CD4-positive, alpha-beta memory T cell (primary cell): ENCODE results near the gene ARFGEF2. TPM values are rescaled to one million over a fixed set of nuclear protein-coding genes. Genes with fewer than 3 reads are reported as not detected.

ENCODE experiments used
- CTCF ChIA-PET: fragments of 350-600 bp; sonication (Branson Sonifier 250); formaldehyde crosslinking; loops from one replicate; lab custom pipeline; 2021; ENCODE audit warnings: inconsistent platforms; ENCODE audit not compliant: partially characterized antibody; lab: Charles Lee
- POLR2A ChIA-PET: fragments of 350-600 bp; sonication (Branson Sonifier 250); formaldehyde crosslinking; loops from one replicate; lab custom pipeline; 2021; ENCODE audit not compliant: partially characterized antibody; lab: Charles Lee
- DNase-seq, 5 donors: peaks; one replicate each; pipeline versions ENCODE4 v3.0.0 to v3.0.0-alpha.2; 2020 to 2022; ENCODE audit warnings: mixed read lengths in 1 of 5
- H3K27ac ChIP-seq: one replicate; pipeline ENCODE4 v1.7.0; 2013; ENCODE audit warnings: low read depth, low read length
- H3K27me3 ChIP-seq: 2 replicates; pipeline ENCODE4 v1.7.0; 2013; ENCODE audit warnings: mild to moderate bottlenecking, low read length, moderate library complexity; ENCODE audit not compliant: insufficient read depth
- H3K36me3 ChIP-seq: 2 replicates; pipeline ENCODE4 v1.7.0; 2013; ENCODE audit warnings: mild to moderate bottlenecking, low read length, moderate library complexity; ENCODE audit not compliant: insufficient read depth
- H3K4me1 ChIP-seq: 2 replicates; pipeline ENCODE4 v1.7.0; 2013; ENCODE audit warnings: mild to moderate bottlenecking, low read length, moderate library complexity; ENCODE audit not compliant: insufficient read depth
- H3K4me3 ChIP-seq, 2 donors: one replicate each; pipeline ENCODE4 v1.7.0; 2013; ENCODE audit warnings: low read length in 2 of 2, mild to moderate bottlenecking in 1 of 2
- H3K9me3 ChIP-seq, 2 donors: one replicate each; pipeline ENCODE4 v1.7.0; 2013; ENCODE audit warnings: low read length in 2 of 2, control low read depth in 1 of 2; ENCODE audit not compliant: control insufficient read depth in 1 of 2
- H3K27ac Mint-ChIP-seq, 7 donors: one replicate each; pipeline ENCODE4 v1.8.0; 2020 to 2021; ENCODE audit warnings: mixed read lengths in 7 of 7, mild to moderate bottlenecking in 6 of 7, inconsistent platforms in 3 of 7, moderate library complexity in 3 of 7
- H3K27me3 Mint-ChIP-seq, 2 donors: one replicate each; pipeline ENCODE4 v1.8.0; 2020 to 2021; ENCODE audit warnings: mixed read lengths in 2 of 2
- H3K36me3 Mint-ChIP-seq, 2 donors: one replicate each; pipeline ENCODE4 v1.8.0; 2020 to 2021; ENCODE audit warnings: mixed read lengths in 2 of 2, inconsistent platforms in 1 of 2, mild to moderate bottlenecking in 1 of 2
- H3K4me1 Mint-ChIP-seq, 4 donors: one replicate each; pipeline ENCODE4 v1.8.0; 2020 to 2021; ENCODE audit warnings: mixed read lengths in 4 of 4, mild to moderate bottlenecking in 1 of 4
- H3K4me3 Mint-ChIP-seq, 8 donors: one replicate each; pipeline ENCODE4 v1.8.0; 2020 to 2021; ENCODE audit warnings: mixed read lengths in 8 of 8, mild to moderate bottlenecking in 7 of 8, moderate library complexity in 6 of 8, inconsistent platforms in 3 of 8
- H3K9me3 Mint-ChIP-seq, 8 donors: one replicate each; pipeline ENCODE4 v1.8.0; 2020 to 2021; ENCODE audit warnings: mixed read lengths in 8 of 8, mild to moderate bottlenecking in 5 of 8, inconsistent platforms in 3 of 8, moderate library complexity in 1 of 8
- intact Hi-C: fragments of 100-400 bp; cut with micrococcal nuclease; formaldehyde crosslinking; loops from one replicate; pipeline ENCODE4 v1.15.1; 2023
- polyA plus RNA-seq, 2 donors: library from polyadenylated mRNA; unstranded; fragments of 300-500 nt; fragmentation: Illumina TruSeq; gene quantifications; one replicate each; pipeline ENCODE4 v1.2.3, GENCODE V29; 2021
- total RNA-seq, 2 experiments: library from RNA; stranded (reverse); gene quantifications; one replicate each; pipeline ENCODE4 v1.2.3, GENCODE V29; 2021

Gene ARFGEF2
- total and polyA plus RNA-seq, 4 experiments from 2014 or later = 4.7 to 28.1 (median 18.4) TPM

GRCh38 chr20:48919336-48919881, 2.1 kb upstream of the ARFGEF2 start:
- no peaks in the 10 kb centered on the region for H3K9me3 Mint-ChIP-seq
- CTCF ChIA-PET = no interaction called here
- POLR2A ChIA-PET = no interaction called here
- Histone ChIP-seq H3K4me3 (no peak overlapping the region), H3K27me3 (no peaks in the 10 kb centered on the region), H3K36me3 (no peaks in the 10 kb centered on the region), H3K4me1 (peaks cover 25% of the 10 kb centered on the region), H3K9me3 (no peaks in the 10 kb centered on the region), H3K27ac (no peak overlapping the region)
- peaks cover 0 to 9% of the 10 kb centered on the region in 2 donors for H3K36me3 Mint-ChIP-seq
- peak overlapping the region in 3 of 8 donors; percentile 43 to 59 (median 54) for H3K4me3 Mint-ChIP-seq
- intact Hi-C loops = no loop called here
- H3K27me3 Mint-ChIP-seq = no peaks in the 10 kb centered on the region
- no peak for DNase-seq
- H3K27ac Mint-ChIP-seq = peak overlapping the region in 4 of 7 donors; percentile 56 to 99 (median 96)
- H3K4me1 Mint-ChIP-seq = peaks cover 23 to 43% (median 31%) of the 10 kb centered on the region in 4 donors

GRCh38 chr20:48919882-48920526, 1.5 kb upstream of the ARFGEF2 start:
- DNase-seq = no peak
- CTCF ChIA-PET = no interaction called here
- Mint-ChIP-seq H3K27ac (peak overlapping the region; percentile 96 to 100 (median 98)), H3K27me3 (no peaks in the 10 kb centered on the region), H3K4me1 (peaks cover 27 to 49% (median 36%) of the 10 kb centered on the region in 4 donors), H3K4me3 (peak overlapping the region; percentile 94 to 100 (median 96)), H3K9me3 (no peaks in the 10 kb centered on the region), H3K36me3 (peaks cover 0 to 9% of the 10 kb centered on the region in 2 donors)
- H3K9me3 ChIP-seq = no peaks in the 10 kb centered on the region
- POLR2A ChIA-PET = no interaction called here
- H3K27me3 ChIP-seq = no peaks in the 10 kb centered on the region
- intact Hi-C loops = no loop called here
- H3K36me3 ChIP-seq = no peaks in the 10 kb centered on the region
- no peak overlapping the region for H3K4me3 ChIP-seq
- peaks cover 25% of the 10 kb centered on the region for H3K4me1 ChIP-seq
- H3K27ac ChIP-seq = no peak overlapping the region

GRCh38 chr20:48920527-48921167, 864 bp upstream of the ARFGEF2 start:
- H3K27ac Mint-ChIP-seq = peak overlapping the region; percentile 96 to 100 (median 98)
- H3K27me3 ChIP-seq = no peaks in the 10 kb centered on the region
- intact Hi-C loops = loop anchor here (1.0 kb wide), 1 partner anchor 126 kb away; the partner anchor contains the start of gene CSE1L
- H3K4me1 ChIP-seq = peaks cover 26% of the 10 kb centered on the region
- no peaks in the 10 kb centered on the region for H3K36me3 ChIP-seq
- CTCF ChIA-PET = no interaction called here
- H3K27ac ChIP-seq = peak overlapping the region; percentile 93
- peak overlapping the region; percentile 87 to 91 for H3K4me3 ChIP-seq
- H3K4me3 Mint-ChIP-seq = peak overlapping the region; percentile 94 to 100 (median 96)
- peaks cover 28 to 50% (median 37%) of the 10 kb centered on the region in 4 donors for H3K4me1 Mint-ChIP-seq
- H3K9me3 Mint-ChIP-seq = no peaks in the 10 kb centered on the region
- no peaks in the 10 kb centered on the region for H3K27me3 Mint-ChIP-seq
- DNase-seq = no peak
- H3K36me3 Mint-ChIP-seq = peaks cover 0 to 9% of the 10 kb centered on the region in 2 donors
- H3K9me3 ChIP-seq = no peaks in the 10 kb centered on the region
- POLR2A ChIA-PET = interaction anchor here (1.7 kb wide), 1 partner anchor 92 kb away, joined by 4 read pairs; no protein-coding TSS in a partner anchor

- Histone ChIP-seq H3K27ac (peak overlapping the region; percentile 93), H3K27me3 (no peaks in the 10 kb centered on the region), H3K9me3 (no peaks in the 10 kb centered on the region), H3K4me3 (peak overlapping the region; percentile 47 to 91), H3K36me3 (no peaks in the 10 kb centered on the region), H3K4me1 (peaks cover 33% of the 10 kb centered on the region)
- H3K4me1 Mint-ChIP-seq = peaks cover 33 to 64% (median 45%) of the 10 kb centered on the region in 4 donors
- ChIA-PET CTCF (interaction anchor here (1.9 kb wide), 1 partner anchor 14 kb away, joined by 4 read pairs; no protein-coding TSS in a partner anchor), POLR2A (interaction anchor here (0.7 to 1.7 kb wide), 6 partner anchors 16 to 292 kb away, joined by 3 to 7 read pairs (median 3); partner anchors contain the start of gene CSE1L)
- peak overlapping the region; percentile 90 to 96 (median 95) for H3K27ac Mint-ChIP-seq
- H3K36me3 Mint-ChIP-seq = peaks cover 4 to 9% of the 10 kb centered on the region in 2 donors
- H3K4me3 Mint-ChIP-seq = peak overlapping the region; percentile 87 to 95 (median 90)
- intact Hi-C loops = loop anchor here (1.0 kb wide), 1 partner anchor 124 kb away; the partner anchor contains the start of gene CSE1L
- no peaks in the 10 kb centered on the region for H3K27me3 Mint-ChIP-seq
- peak in 3 of 5 donors; percentile 16 to 42 (median 22) for DNase-seq
- no peaks in the 10 kb centered on the region for H3K9me3 Mint-ChIP-seq
These were observed 641 bp downstream of the ARFGEF2 start for GRCh38 chr20:48921883-48922820.

GRCh38 chr20:48923149-48923718, 1.7 kb downstream of the ARFGEF2 start:
- peaks cover 4 to 9% of the 10 kb centered on the region in 2 donors for H3K36me3 Mint-ChIP-seq
- no peaks in the 10 kb centered on the region for H3K27me3 Mint-ChIP-seq
- intact Hi-C loops = no loop called here
- DNase-seq = no peak
- peak overlapping the region in 6 of 7 donors; percentile 5 to 96 (median 70) for H3K27ac Mint-ChIP-seq
- no peaks in the 10 kb centered on the region for H3K9me3 Mint-ChIP-seq
- no peaks in the 10 kb centered on the region for H3K36me3 ChIP-seq
- ChIA-PET CTCF (interaction anchor here (1.9 kb wide), 1 partner anchor 15 kb away, joined by 4 read pairs; no protein-coding TSS in a partner anchor), POLR2A (interaction anchor here (1.4 kb wide), 1 partner anchor 15 kb away, joined by 3 read pairs; no protein-coding TSS in a partner anchor)
- no peak overlapping the region for H3K27ac ChIP-seq
- no peak overlapping the region for H3K4me3 ChIP-seq
- H3K4me1 ChIP-seq = peaks cover 33% of the 10 kb centered on the region
- no peaks in the 10 kb centered on the region for H3K9me3 ChIP-seq
- peaks cover 35 to 64% (median 46%) of the 10 kb centered on the region in 4 donors for H3K4me1 Mint-ChIP-seq
- H3K4me3 Mint-ChIP-seq = peak overlapping the region in 7 of 8 donors; percentile 2 to 54 (median 28)
- no peaks in the 10 kb centered on the region for H3K27me3 ChIP-seq

GRCh38 chr20:48924756-48925109, 3.2 kb downstream of the ARFGEF2 start:
- Mint-ChIP-seq H3K4me1 (peaks cover 37 to 63% (median 47%) of the 10 kb centered on the region in 4 donors), H3K27me3 (no peaks in the 10 kb centered on the region), H3K36me3 (peaks cover 4 to 9% of the 10 kb centered on the region in 2 donors), H3K27ac (peak overlapping the region in 2 of 7 donors; percentile 34 to 96), H3K4me3 (no peak overlapping the region), H3K9me3 (no peaks in the 10 kb centered on the region)
- DNase-seq = no peak
- ChIA-PET CTCF (no interaction called here), POLR2A (no interaction called here)
- intact Hi-C loops = no loop called here
- no peak overlapping the region for H3K27ac ChIP-seq
- peaks cover 38% of the 10 kb centered on the region for H3K4me1 ChIP-seq
- H3K9me3 ChIP-seq = no peaks in the 10 kb centered on the region
- no peak overlapping the region for H3K4me3 ChIP-seq
- H3K27me3 ChIP-seq = no peaks in the 10 kb centered on the region
- H3K36me3 ChIP-seq = no peaks in the 10 kb centered on the region
